C4-2B (cell line): ENCODE results near the gene ECM1.

Experiments
- H3K27ac ChIP-seq: fragments of 450-650 bp; 2 replicates; pipeline ENCODE4 v1.5.1; 2017
- ZFX ChIP-seq: fragments of 450-650 bp; IDR thresholded peaks from 2 replicates; pipeline ENCODE4 v1.6.1; 2017
- TF ChIP-seq, protein P1 (sequence below): fragments of 450-650 bp; conservative IDR thresholded peaks from 2 replicates; pipeline ENCODE4 v1.5.1; 2017; ENCODE audit warnings: mild to moderate bottlenecking

Gene ECM1

DNA sequence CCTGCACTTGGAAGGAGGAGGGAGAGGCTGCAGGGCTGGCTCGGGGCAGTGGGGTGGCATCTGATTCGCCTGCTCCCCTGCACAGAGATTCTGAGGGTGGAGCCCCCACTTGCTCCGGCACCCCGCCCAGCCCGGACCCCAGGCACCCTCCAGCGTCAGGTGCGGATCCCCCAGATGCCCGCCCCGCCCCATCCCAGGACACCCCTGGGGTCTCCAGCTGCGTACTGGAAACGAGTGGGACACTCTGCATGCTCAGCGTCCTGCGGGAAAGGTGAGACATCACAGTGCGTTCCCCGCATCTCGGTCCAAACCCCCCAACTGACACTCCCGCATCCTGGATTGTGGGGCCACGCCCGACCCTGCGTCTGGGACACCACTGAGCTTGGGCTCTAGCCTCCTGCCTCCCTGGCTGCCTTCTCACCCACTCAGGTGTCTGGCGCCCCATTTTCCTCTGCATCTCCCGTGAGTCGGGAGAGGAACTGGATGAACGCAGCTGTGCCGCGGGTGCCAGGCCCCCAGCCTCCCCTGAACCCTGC is 49.2 kb downstream of the ECM1 start:
- TF ChIP-seq, protein P1, sequence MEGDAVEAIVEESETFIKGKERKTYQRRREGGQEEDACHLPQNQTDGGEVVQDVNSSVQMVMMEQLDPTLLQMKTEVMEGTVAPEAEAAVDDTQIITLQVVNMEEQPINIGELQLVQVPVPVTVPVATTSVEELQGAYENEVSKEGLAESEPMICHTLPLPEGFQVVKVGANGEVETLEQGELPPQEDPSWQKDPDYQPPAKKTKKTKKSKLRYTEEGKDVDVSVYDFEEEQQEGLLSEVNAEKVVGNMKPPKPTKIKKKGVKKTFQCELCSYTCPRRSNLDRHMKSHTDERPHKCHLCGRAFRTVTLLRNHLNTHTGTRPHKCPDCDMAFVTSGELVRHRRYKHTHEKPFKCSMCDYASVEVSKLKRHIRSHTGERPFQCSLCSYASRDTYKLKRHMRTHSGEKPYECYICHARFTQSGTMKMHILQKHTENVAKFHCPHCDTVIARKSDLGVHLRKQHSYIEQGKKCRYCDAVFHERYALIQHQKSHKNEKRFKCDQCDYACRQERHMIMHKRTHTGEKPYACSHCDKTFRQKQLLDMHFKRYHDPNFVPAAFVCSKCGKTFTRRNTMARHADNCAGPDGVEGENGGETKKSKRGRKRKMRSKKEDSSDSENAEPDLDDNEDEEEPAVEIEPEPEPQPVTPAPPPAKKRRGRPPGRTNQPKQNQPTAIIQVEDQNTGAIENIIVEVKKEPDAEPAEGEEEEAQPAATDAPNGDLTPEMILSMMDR, result no peak
- no peak for TF ChIP-seq ZFX
- no peak overlapping the region for H3K27ac ChIP-seq

DNA sequence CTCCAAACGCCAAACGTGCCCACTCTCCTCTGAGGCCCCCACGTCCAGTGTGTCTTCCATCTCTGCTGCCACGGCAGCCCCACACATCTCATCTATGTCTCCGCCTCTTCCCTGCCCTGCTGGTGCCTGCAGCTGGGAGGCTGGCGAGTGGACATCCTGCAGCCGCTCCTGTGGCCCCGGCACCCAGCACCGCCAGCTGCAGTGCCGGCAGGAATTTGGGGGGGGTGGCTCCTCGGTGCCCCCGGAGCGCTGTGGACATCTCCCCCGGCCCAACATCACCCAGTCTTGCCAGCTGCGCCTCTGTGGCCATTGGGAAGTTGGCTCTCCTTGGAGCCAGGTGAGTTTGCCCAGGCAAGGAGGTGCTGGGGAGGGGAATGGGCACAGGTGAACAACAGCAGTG is 49.9 kb downstream of the ECM1 start:
- no peak for TF ChIP-seq ZFX
- TF ChIP-seq, protein P1, result no peak
- no peak overlapping the region for H3K27ac ChIP-seq

DNA sequence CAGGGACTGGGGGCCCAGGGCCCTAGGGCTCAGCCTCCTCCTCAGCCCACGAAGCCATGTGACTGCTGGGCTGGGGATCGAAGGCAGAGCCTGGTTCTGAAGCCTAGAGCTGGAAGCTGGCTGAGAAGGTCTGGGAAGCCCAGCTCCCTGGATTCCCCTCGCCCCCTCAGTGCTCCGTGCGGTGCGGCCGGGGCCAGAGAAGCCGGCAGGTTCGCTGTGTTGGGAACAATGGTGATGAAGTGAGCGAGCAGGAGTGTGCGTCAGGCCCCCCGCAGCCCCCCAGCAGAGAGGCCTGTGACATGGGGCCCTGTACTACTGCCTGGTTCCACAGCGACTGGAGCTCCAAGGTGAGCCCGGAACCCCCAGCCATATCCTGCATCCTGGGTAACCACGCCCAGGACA is 50.4 kb downstream of the ECM1 start:
- no peak for TF ChIP-seq ZFX
- TF ChIP-seq, protein P1, result no peak
- H3K27ac ChIP-seq, result no peak overlapping the region

DNA sequence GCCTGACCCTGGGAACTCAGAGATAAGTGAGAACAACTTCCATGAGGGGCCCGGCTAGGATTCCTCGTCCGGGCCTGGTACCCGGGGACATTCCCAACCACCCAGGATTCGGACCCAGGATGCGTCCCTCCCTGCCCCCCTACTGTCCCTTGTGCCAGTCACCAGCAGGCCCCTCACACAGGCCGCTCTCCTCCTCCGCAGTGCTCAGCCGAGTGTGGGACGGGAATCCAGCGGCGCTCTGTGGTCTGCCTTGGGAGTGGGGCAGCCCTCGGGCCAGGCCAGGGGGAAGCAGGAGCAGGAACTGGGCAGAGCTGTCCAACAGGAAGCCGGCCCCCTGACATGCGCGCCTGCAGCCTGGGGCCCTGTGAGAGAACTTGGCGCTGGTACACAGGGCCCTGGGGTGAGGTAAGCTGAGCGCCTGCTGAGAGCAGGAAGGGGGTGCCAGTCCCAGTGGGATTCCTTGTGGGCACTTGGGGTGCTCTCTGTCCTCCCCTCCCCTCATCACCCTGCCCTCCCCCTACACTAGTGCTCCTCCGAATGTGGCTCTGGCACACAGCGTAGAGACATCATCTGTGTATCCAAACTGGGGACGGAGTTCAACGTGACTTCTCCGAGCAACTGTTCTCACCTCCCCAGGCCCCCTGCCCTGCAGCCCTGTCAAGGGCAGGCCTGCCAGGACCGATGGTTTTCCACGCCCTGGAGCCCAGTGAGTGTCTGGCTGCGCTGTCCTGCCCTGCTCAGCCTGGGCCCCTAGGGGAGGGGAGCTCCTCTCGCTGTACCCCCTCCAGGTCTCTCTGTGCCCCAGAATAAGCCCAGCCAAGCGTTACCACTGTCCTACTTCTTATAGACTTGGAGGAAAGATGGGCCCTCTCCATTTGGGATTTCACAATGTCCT is 51.1 kb downstream of the ECM1 start:
- TF ChIP-seq ZFX, result no peak
- TF ChIP-seq, protein P1, result no peak
- no peak overlapping the region for H3K27ac ChIP-seq

DNA sequence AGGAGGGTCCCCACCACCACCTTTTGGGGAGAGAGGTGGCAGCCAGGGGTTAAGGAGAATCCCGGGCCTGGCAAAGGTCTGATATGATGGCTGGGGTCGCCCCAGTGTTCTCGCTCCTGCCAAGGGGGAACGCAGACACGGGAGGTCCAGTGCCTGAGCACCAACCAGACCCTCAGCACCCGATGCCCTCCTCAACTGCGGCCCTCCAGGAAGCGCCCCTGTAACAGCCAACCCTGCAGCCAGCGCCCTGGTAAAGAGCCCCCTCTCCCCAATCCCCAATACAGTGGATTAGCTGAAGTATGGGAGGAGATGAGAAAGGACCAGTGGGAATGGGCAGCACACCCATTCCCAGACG is 51.7 kb downstream of the ECM1 start:
- no peak for TF ChIP-seq ZFX
- TF ChIP-seq, protein P1, result no peak
- H3K27ac ChIP-seq, result no peak overlapping the region

DNA sequence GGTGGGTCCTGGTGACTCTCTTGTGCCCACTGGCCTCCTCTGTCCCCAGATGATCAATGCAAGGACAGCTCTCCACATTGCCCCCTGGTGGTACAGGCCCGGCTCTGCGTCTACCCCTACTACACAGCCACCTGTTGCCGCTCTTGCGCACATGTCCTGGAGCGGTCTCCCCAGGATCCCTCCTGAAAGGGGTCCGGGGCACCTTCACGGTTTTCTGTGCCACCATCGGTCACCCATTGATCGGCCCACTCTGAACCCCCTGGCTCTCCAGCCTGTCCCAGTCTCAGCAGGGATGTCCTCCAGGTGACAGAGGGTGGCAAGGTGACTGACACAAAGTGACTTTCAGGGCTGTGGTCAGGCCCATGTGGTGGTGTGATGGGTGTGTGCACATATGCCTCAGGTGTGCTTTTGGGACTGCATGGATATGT is 52.1 kb downstream of the ECM1 start:
- H3K27ac ChIP-seq, result peak overlapping the region; percentile 93; the same call in 1 of the 2 replicates
- TF ChIP-seq, protein P1, result peak; percentile 91
- TF ChIP-seq ZFX, result no peak

DNA sequence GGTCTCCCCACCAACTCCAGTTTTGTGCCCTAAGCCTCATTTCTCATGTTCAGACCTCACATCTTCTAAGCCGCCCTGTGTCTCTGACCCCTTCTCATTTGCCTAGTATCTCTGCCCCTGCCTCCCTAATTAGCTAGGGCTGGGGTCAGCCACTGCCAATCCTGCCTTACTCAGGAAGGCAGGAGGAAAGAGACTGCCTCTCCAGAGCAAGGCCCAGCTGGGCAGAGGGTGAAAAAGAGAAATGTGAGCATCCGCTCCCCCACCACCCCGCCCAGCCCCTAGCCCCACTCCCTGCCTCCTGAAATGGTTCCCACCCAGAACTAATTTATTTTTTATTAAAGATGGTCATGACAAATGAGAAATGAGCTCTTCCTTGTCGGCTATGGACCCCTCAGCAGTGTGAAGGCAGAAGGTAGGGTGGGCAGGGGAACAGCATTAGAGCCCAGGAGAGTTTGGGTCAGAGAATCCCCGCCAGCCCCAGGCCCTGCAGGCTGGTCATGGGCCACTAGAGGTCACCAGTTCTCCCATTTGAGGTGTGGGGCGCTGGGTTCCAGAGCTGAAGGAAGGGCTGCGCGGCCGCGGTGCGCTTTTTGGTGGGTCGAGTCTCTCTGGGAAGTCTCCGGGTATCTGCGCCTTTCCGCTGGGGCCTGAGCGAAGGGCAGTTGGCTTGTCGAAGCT is 52.8 kb downstream of the ECM1 start:
- H3K27ac ChIP-seq, result peak overlapping the region; percentile 93
- TF ChIP-seq ZFX, result no peak
- TF ChIP-seq, protein P1, result peak; percentile 86
